Endothelial cell of umbilical vein (primary cell): Measurements from ENCODE around the gene TFDP1.

Experiments
- CTCF ChIP-seq, 2 donors: IDR thresholded peaks; 1 replicate in 1 of 2; 2 replicates in 1 of 2; pipeline ENCODE4 v1.5.1; 2011; ENCODE audit warnings: low read length in 2 of 2, mild to moderate bottlenecking in 2 of 2, moderate library complexity in 2 of 2, control low read depth in 1 of 2, inconsistent platforms in 1 of 2, low read depth in 1 of 2; ENCODE audit not compliant: insufficient read depth in 1 of 2; ENCODE audit errors: extremely low read depth in 1 of 2
- MAX ChIP-seq: IDR thresholded peaks from 2 replicates; pipeline ENCODE4 v1.6.1; 2011; ENCODE audit not compliant: insufficient read depth, insufficient read length
- POLR2A ChIP-seq: IDR thresholded peaks from 2 replicates; pipeline ENCODE4 v1.6.1; 2012; ENCODE audit warnings: low read depth, mild to moderate bottlenecking, control low read depth, low read length

- TF ChIP-seq MAX (no peak), CTCF (IDR thresholded peaks at IDR 0.05; ENCODE audit: extremely low read depth in 1 of 2, insufficient read depth in 1 of 2, low read depth in 1 of 2, low read length in 2 of 2) (no peak), POLR2A (no peak)
These were observed 7.2 kb downstream of the TFDP1 start for GRCh38 chr13:113591750-113592149.
